HCT116 (cell line): ENCODE measurements around the gene TARBP2. TPM values are rescaled to one million over a fixed set of nuclear protein-coding genes. Genes with fewer than 3 reads are reported as not detected.

Experiments used
- ATAC-seq: fragments of 200-7000 bp; cut with Tn5 transposase; 2 replicates; pipeline ENCODE4 v1.9.1; 2020; ENCODE audit warnings: mild to moderate bottlenecking, moderate library complexity
- BruUV-seq: library from RNA; stranded (reverse); fragments of 400-500 nt; replicated peaks from 2 replicates; lab custom pipeline; 2021; lab: Mats Ljungman, UMichigan
- CTCF ChIA-PET: fragments of 300-600 bp; sonication (Branson Sonifier 250); formaldehyde crosslinking; loops from one replicate; lab custom pipeline; 2021; ENCODE audit warnings: antibody characterized with exemption; lab: Charles Lee
- POLR2A ChIA-PET: fragments of 300-600, 350-600 bp; sonication (Branson Sonifier 250); formaldehyde crosslinking; loops from one replicate; lab custom pipeline; 2021; ENCODE audit warnings: antibody characterized with exemption; lab: Charles Lee
- RAD21 ChIA-PET, 2 experiments: fragments of 300-600 bp; sonication (Branson Sonifier 250); formaldehyde crosslinking; loops; one replicate each; lab custom pipeline; 2023; ENCODE audit warnings: low total read pairs in 2 of 2; ENCODE audit not compliant: uncharacterized antibody in 2 of 2, unreplicated experiment in 2 of 2, low non-redundant PET in 1 of 2; lab: Charles Lee
- DNase-seq: peaks from one replicate; pipeline ENCODE4 v3.0.0-alpha.2; 2010; ENCODE audit warnings: low read depth, low spot score
- H2AFZ ChIP-seq: fragments of 200-600 bp; shearing (Covaris generic), sonication (generic); 2 replicates; pipeline ENCODE4 v1.6.1; 2017; ENCODE audit warnings: low read depth, mixed run types, mixed read lengths, antibody characterized with exemption, low read length; ENCODE audit not compliant: poor library complexity, severe bottlenecking
- H3K27ac ChIP-seq: 2 replicates; pipeline ENCODE4 v1.5.1; 2012; ENCODE audit warnings: low read depth, low read length
- H3K27me3 ChIP-seq: fragments of 200-600 bp; sonication (generic); 2 replicates; pipeline ENCODE4 v1.6.1; 2016; ENCODE audit warnings: mixed run types, low read length, mixed read lengths; ENCODE audit not compliant: insufficient read depth
- H3K36me3 ChIP-seq, 2 experiments: fragments of 200-500 bp in 1 of 2; fragments of 200-600 bp in 1 of 2; sonication (Bioruptor generic) in 1 of 2; sonication (generic) in 1 of 2; 2 replicates each; pipeline versions ENCODE4 v1.5.1 to v1.6.1; 2014 to 2016; ENCODE audit warnings: low read length in 2 of 2, inconsistent platforms in 1 of 2, mixed read lengths in 1 of 2, mixed run types in 1 of 2; ENCODE audit not compliant: insufficient read depth in 2 of 2, control insufficient read depth in 1 of 2
- H3K4me1 ChIP-seq, 2 experiments: fragments of 200-600 bp in 1 of 2; sonication (generic) in 1 of 2; 2 replicates each; pipeline versions ENCODE4 v1.5.1 to v1.6.1; 2012 to 2017; ENCODE audit warnings: low read length in 2 of 2, inconsistent platforms in 1 of 2, mild to moderate bottlenecking in 1 of 2, mixed read lengths in 1 of 2, mixed run types in 1 of 2, moderate library complexity in 1 of 2; ENCODE audit not compliant: insufficient read depth in 2 of 2, control insufficient read depth in 1 of 2
- H3K4me2 ChIP-seq: fragments of 200-600 bp; sonication (generic); 2 replicates; pipeline ENCODE4 v1.6.1; 2017; ENCODE audit warnings: mixed run types, low read length, mixed read lengths
- H3K4me3 ChIP-seq, 2 experiments: fragments of 200-600 bp in 1 of 2; sonication (generic) in 1 of 2; replicated peaks in 1 of 2; 2 replicates each; pipeline ENCODE4 v1.5.1; 2011 to 2016; ENCODE audit warnings: low read length in 2 of 2, control low read depth in 1 of 2, low read depth in 1 of 2, mild to moderate bottlenecking in 1 of 2, mixed read lengths in 1 of 2, mixed run types in 1 of 2
- H3K79me2 ChIP-seq: fragments of 200-600 bp; sonication (generic); 2 replicates; pipeline ENCODE4 v1.6.1; 2017; ENCODE audit warnings: mild to moderate bottlenecking, mixed run types, low read length, moderate library complexity, mixed read lengths; ENCODE audit not compliant: insufficient read depth
- H3K9ac ChIP-seq: fragments of 200-600 bp; sonication (generic); 2 replicates; pipeline ENCODE4 v1.6.1; 2016; ENCODE audit warnings: low read length, mixed read lengths
- H3K9me2 ChIP-seq: fragments of 200-600 bp; sonication (generic), shearing (Covaris generic); 2 replicates; pipeline ENCODE4 v1.6.1; 2017; ENCODE audit warnings: mixed run types, mild to moderate bottlenecking, moderate library complexity; ENCODE audit not compliant: insufficient read depth
- H3K9me3 ChIP-seq, 2 experiments: fragments of 200-500 bp in 1 of 2; fragments of 200-600 bp in 1 of 2; sonication (Bioruptor generic) in 1 of 2; sonication (generic) in 1 of 2; 2 replicates each; pipeline ENCODE4 v1.6.1; 2014 to 2017; ENCODE audit warnings: low read length in 2 of 2, mixed read lengths in 2 of 2, inconsistent platforms in 1 of 2, low read depth in 1 of 2, mild to moderate bottlenecking in 1 of 2, mixed run types in 1 of 2, moderate library complexity in 1 of 2; ENCODE audit not compliant: control insufficient read depth in 1 of 2, insufficient read depth in 1 of 2
- H4K20me1 ChIP-seq: fragments of 200-600 bp; sonication (generic), shearing (Covaris generic); 2 replicates; pipeline ENCODE4 v1.6.1; 2017; ENCODE audit warnings: mixed run types, mild to moderate bottlenecking, moderate library complexity; ENCODE audit not compliant: insufficient read depth
- CEBPB ChIP-seq: IDR thresholded peaks from 2 replicates; pipeline ENCODE4 v1.6.1; 2012; ENCODE audit warnings: low read depth
- CTCF ChIP-seq, 3 experiments: fragments of 200-600 bp in 1 of 3; sonication (generic) in 1 of 3; IDR thresholded peaks in 2 of 3; conservative IDR thresholded peaks in 1 of 3; 2 replicates each; pipeline ENCODE4 v1.5.1; 2012 to 2017; ENCODE audit warnings: low read depth in 2 of 3, low read length in 2 of 3, antibody characterized with exemption in 1 of 3, borderline replicate concordance in 1 of 3, control low read depth in 1 of 3, mild to moderate bottlenecking in 1 of 3, mixed read lengths in 1 of 3, mixed run types in 1 of 3, moderate library complexity in 1 of 3; ENCODE audit not compliant: insufficient read depth in 1 of 3
- EGR1 ChIP-seq: IDR thresholded peaks from 2 replicates; pipeline ENCODE4 v1.6.1; 2012; ENCODE audit warnings: low read depth
- EZH2phosphoT487 ChIP-seq: fragments of 200-600 bp; IDR thresholded peaks from 2 replicates; pipeline ENCODE4 v1.6.1; 2018; ENCODE audit warnings: antibody characterized with exemption, borderline replicate concordance
- FOSL1 ChIP-seq: IDR thresholded peaks from 2 replicates; pipeline ENCODE4 v1.6.1; 2012; ENCODE audit warnings: low read depth
- MAX ChIP-seq: IDR thresholded peaks from 2 replicates; pipeline ENCODE4 v1.6.1; 2012
- RAD21 ChIP-seq: IDR thresholded peaks from 2 replicates; pipeline ENCODE4 v1.6.1; 2012; ENCODE audit warnings: low read depth, mild to moderate bottlenecking
- SP1 ChIP-seq: IDR thresholded peaks from 2 replicates; pipeline ENCODE4 v1.6.1; 2012; ENCODE audit warnings: low read depth
- YY1 ChIP-seq: IDR thresholded peaks from 2 replicates; pipeline ENCODE4 v1.6.1; 2011; ENCODE audit warnings: low read length, low read depth, moderate library complexity, mild to moderate bottlenecking; ENCODE audit not compliant: insufficient replicate concordance; ENCODE audit errors: extremely low read depth
- ZBTB33 ChIP-seq: IDR thresholded peaks from 2 replicates; pipeline ENCODE4 v1.6.1; 2011; ENCODE audit warnings: mild to moderate bottlenecking, low read length, moderate library complexity; ENCODE audit not compliant: insufficient replicate concordance; ENCODE audit errors: extremely low read depth
- ZFX ChIP-seq: fragments of 450-650 bp; IDR thresholded peaks from 2 replicates; pipeline ENCODE4 v1.6.1; 2017
- ZNF274 ChIP-seq: fragments of 200-500 bp; sonication (Bioruptor generic); IDR thresholded peaks from 2 replicates; pipeline ENCODE4 v1.6.1; 2014; ENCODE audit warnings: mild to moderate bottlenecking, low read depth, low read length, inconsistent platforms
- intact Hi-C: fragments of 100-400 bp; cut with micrococcal nuclease; formaldehyde crosslinking; loops from 2 replicates; pipeline ENCODE4 v1.10.0; 2022
- total RNA-seq: library from RNA; stranded (reverse); gene quantifications from one replicate; pipeline ENCODE4 v1.2.1, GENCODE V29; 2021; ENCODE audit not compliant: unreplicated experiment

The TARBP2 gene
- total RNA-seq, 1 experiment from 2014 or later, result 40.1 TPM

GRCh38 chr12:53463802-53464560 is 37.1 kb upstream of the TARBP2 start:
- BruUV-seq, result no TSS peak
- POLR2A ChIA-PET, result interaction anchor here (1.3 to 1.6 kb wide), 2 partner anchors 10 to 13 kb away, joined by 4 read pairs; no protein-coding TSS in a partner anchor
- no peak overlapping the region for H2AFZ ChIP-seq
- H3K9me2 ChIP-seq, result no peaks in the 10 kb centered on the region
- RAD21 ChIA-PET, result no interaction called here
- no peaks in the 10 kb centered on the region for H3K27me3 ChIP-seq
- H3K27ac ChIP-seq, result no peak overlapping the region
- H3K4me1 ChIP-seq, result no peaks in the 10 kb centered on the region
- ATAC-seq (no peak), DNase-seq (no peak)
- no peak overlapping the region for H3K4me3 ChIP-seq
- H3K9me3 ChIP-seq, result no peaks in the 10 kb centered on the region
- H3K79me2 ChIP-seq, result peaks cover 100% of the 10 kb centered on the region
- H3K36me3 ChIP-seq, result peaks cover 97 to 100% of the 10 kb centered on the region in 2 experiments
- CTCF ChIA-PET, result interaction anchor here (0.7 kb wide), 1 partner anchor 143 kb away, joined by 3 read pairs; the partner anchor contains the start of gene AAAS
- no peak overlapping the region for H3K9ac ChIP-seq
- intact Hi-C loops, result no loop called here
- TF ChIP-seq CTCF (IDR thresholded peaks at IDR 0.05 in 2 of 3, conservative IDR thresholded peaks at IDR 0.05 in 1 of 3; ENCODE audit: borderline replicate concordance in 1 of 3, insufficient read depth in 1 of 3, low read depth in 2 of 3, low read length in 2 of 3) (no peak), ZNF274 (no peak), SP1 (no peak), MAX (no peak), CEBPB (no peak), RAD21 (no peak), YY1 (no peak), ZBTB33 (no peak), FOSL1 (no peak), ZFX (no peak), EZH2phosphoT487 (no peak), EGR1 (no peak)
- TF ChIP-seq, all 23 proteins: peak for 0
- Histone ChIP-seq H3K4me2 (no peak overlapping the region), H4K20me1 (peaks cover 63% of the 10 kb centered on the region; the same call in 1 of the 2 replicates)
